Activated T-cell treated with anti-CD3 and anti-CD28 coated beads for 24 hours (primary cell): ENCODE results near the gene GNGT2.

Experiments
- DNase-seq: peaks from one replicate; pipeline ENCODE4 v3.0.0-alpha.2; 2020; ENCODE audit warnings: low read depth

The GNGT2 gene

DNA sequence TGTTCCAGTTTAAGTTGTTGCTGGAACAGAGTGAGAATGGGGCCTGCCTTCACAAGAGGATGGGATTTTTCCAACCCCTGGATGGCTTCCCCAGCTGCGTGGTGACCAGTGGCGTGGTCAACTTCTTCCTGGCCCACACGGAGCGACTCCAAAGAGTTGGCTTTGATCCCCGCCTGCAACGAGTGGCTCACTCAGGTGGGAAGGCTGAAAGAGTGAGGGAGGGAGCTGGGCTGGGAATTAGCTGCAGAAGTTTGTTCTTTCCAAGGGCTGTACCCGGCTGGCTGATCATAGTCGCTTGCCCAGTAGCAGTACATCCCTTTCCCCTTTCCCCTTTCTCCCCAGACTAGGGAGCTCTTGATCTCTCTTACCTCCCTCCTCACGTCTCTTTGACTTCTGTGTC is 41.7 kb downstream of the GNGT2 start:
- no peak for DNase-seq

DNA sequence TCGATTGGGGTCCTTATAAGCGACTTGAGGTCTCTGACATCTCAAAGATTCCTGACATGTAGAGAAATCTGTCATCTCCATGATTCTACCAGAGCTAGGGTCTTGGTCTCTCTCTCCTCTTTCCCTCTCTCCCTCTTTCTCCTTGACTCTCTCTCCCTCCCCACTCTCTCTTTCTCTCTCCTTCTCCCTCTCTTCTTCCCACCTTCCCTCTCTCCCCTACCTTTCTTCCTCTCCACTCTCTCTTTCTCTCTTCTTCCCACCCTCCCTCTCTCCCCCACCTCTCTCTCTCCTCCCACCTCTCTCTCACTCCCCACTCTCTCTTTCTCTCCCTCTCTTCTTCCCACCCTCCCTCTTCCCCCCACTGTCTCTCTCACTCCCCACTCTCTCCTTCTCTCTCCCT is 45.2 kb downstream of the GNGT2 start:
- no peak for DNase-seq

GRCh38 chr17:49162866-49163265 is 47.5 kb downstream of the GNGT2 start:
- no peak for DNase-seq

DNA sequence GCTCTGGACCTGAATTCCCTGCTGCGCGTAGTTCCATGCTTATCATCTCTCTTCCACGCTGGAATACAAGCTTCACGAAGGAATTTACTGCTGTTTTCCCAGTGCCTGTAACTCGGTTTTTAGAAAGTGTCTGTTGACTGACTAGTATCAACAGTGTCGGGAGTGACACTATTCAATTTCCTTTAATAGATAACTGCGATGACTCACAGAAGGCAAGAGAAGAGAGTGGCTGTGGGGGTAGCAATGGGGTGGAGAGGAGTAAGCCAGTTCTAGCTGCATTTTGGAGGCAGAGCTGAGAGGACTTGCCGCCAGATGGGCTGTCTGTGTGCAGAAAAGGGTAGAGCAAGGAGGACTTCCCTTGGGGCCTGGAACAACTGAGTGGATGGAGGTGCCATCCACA is 52.6 kb downstream of the GNGT2 start:
- DNase-seq, result no peak

- no peak for DNase-seq
Measured at GRCh38 chr17:49156256-49156655, 54.1 kb downstream of the GNGT2 start.
